Neural progenitor cell (in vitro differentiated cells): ENCODE data around the gene GAS2L1.

Experiments used
- CTCF ChIP-seq: fragments of 200-600 bp; sonication (generic); IDR thresholded peaks from 2 replicates; pipeline ENCODE4 v1.5.1; 2017; ENCODE audit warnings: antibody characterized with exemption, mild to moderate bottlenecking
- EZH2 ChIP-seq: fragments of 200-600 bp; sonication (generic); IDR thresholded peaks from 2 replicates; pipeline ENCODE4 v1.6.1; 2017; ENCODE audit warnings: antibody characterized with exemption, mild to moderate bottlenecking, moderate library complexity
- EZH2phosphoT487 ChIP-seq: fragments of 200-600 bp; sonication (generic); IDR thresholded peaks from 2 replicates; pipeline ENCODE4 v1.6.1; 2017; ENCODE audit warnings: antibody characterized with exemption

- no peak for TF ChIP-seq EZH2phosphoT487
- TF ChIP-seq EZH2: no peak
- no peak for TF ChIP-seq CTCF
These were observed 7.4 kb downstream of the GAS2L1 start for GRCh38 chr22:29313576-29314466.
